HS-27A (cell line): ENCODE measurements around the gene SORCS2.

Experiments
- DNase-seq: peaks from one replicate; pipeline ENCODE4 v3.0.0-alpha.2; 2012; ENCODE audit warnings: low read depth, missing footprints

SORCS2 gene

DNA sequence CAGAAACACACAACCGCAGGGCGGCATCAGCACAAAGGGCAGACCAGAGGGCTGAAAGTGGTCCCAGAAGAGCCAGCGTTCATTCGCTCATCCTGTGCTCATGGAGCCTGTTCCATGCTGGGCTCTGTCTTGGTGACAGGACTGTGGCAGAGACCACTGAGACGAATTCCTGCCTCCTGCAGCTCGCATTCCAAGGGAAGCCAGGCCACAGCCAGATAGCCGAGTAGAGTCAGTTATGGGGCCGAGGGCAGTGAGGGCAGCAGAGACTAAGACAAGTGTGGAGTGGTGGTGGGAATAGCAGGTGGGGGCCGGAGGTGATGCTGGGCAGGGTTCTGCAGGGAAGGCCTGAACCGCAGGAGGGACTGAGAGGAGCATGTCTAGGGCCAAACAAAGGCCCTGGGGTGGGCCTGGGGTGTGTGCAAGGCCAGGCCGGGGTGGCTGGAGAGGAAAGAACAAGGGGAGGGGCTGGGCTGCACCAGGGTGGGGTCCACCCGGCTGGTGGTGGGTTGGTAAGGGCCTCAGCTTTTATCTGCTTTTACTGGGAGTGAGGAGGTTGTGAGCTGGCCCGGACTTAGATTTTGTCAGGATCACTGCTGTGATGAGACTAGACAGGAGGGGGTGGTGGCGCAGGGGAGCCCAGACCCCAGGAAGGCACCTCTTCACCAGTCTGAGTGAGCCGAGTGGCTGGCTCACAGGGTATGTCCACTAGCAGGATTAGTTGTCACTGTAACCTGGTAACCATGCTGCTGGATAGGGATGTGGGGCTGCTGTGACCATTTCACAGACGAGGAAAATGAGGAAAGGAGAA is 236.1 kb downstream of the SORCS2 start:
- DNase-seq = no peak

GRCh38 chr4:7429069-7429416 is 236.7 kb downstream of the SORCS2 start:
- DNase-seq = no peak

- DNase-seq = no peak
Measured at GRCh38 chr4:7429601-7430078, 237.3 kb downstream of the SORCS2 start.

GRCh38 chr4:7430368-7430964 is 238.1 kb downstream of the SORCS2 start:
- DNase-seq = no peak

DNA sequence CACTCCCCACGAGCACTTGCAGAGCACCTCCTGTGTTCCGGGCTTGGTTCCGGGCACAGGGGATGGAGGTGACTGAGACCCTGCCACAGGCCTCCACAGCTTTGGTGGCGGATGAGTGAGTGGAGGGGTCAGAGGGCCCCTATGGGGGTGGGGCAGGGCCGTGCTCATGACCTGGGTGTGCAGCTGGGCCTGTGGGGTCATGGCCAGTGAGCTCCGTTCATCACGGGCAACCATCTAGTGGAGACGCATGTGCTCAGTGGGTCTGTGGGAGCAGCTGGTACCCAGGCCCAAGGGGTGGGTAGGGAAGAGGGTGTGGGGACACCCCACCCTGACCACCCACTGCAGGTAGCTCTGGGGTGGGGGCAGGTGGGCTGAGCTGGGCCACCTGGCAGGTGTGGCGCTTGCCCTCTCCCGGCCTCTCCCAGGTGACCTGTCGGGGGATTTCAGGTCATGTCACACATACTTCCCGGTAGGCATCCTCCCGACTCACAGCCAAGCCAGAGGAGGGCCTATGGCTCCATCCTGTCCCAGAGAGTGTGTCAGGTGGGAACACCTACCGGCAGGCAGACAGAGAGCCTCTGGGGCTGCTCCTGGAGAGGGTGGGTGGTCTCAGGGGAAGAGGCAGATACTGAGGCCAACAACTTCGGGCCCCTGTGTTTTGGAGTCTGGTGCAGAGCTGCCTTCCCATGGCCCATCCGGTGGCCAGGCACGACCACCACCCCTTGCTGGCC is 238.8 kb downstream of the SORCS2 start:
- no peak for DNase-seq

GRCh38 chr4:7431696-7432530 is 239.6 kb downstream of the SORCS2 start:
- no peak for DNase-seq

- no peak for DNase-seq
Measured at GRCh38 chr4:7432531-7433375, 240.4 kb downstream of the SORCS2 start.

DNA sequence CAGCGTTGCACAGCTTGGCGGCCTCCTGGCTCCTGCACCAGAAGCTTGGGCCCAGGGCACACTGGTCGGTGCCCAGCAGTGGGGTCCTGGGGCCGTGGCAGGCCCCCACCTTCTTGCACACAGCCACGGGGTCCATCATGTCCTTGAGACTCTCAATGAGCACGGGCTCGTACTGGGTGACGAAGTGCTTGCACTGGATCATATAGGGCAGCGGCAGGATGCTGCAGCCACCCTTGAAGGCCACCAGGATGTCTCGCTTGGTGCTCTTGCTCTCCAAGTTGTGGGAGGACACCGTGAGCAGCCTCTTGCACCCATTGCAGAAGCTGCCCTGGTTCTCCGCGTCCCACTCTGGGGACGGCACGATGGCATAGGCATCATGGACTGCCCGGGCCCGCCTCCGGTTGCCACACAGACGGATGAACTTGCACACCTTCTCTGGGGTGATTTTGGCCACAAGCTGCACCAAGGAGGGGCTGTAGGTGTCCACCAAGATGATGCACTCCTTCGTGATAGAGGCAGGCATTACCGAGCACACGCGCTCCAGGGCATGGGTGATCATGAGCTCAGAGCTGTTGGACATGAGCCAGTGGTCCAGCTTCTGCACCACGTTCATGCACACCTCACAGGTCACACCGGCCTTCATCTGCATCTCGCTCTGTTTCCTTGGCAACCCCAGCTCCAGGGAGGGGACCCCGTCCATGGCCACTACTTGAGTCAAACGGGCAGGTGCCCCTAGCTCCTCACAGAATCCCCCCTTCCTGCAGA is 241.2 kb downstream of the SORCS2 start:
- no peak for DNase-seq

GRCh38 chr4:7434141-7434765 is 241.9 kb downstream of the SORCS2 start:
- no peak for DNase-seq

DNA sequence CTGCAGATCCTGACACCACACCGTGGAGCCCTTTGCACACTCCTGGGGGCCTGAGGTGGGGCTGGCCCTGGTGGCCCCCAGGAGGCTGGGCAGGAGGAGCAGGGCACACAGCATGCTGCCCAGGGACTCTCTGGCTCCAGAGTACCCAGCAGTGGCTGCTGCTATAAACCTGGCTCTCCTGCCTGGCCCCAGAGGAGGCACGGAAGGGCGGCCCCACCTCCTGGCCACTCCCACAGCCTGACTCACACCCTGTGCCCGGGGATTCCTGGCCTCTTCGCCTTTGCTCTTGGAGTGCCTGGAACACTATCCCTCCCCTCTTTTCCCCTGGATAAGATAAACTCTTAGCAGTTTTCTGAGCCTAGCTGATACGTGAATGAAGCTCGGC is 242.4 kb downstream of the SORCS2 start, which contains the start of gene PSAPL1:
Gene PSAPL1 (minus strand): TSS at position 165 of the 385 bp plus-strand sequence. CDS start 51 bp downstream, at position 114.
- no peak for DNase-seq

DNA sequence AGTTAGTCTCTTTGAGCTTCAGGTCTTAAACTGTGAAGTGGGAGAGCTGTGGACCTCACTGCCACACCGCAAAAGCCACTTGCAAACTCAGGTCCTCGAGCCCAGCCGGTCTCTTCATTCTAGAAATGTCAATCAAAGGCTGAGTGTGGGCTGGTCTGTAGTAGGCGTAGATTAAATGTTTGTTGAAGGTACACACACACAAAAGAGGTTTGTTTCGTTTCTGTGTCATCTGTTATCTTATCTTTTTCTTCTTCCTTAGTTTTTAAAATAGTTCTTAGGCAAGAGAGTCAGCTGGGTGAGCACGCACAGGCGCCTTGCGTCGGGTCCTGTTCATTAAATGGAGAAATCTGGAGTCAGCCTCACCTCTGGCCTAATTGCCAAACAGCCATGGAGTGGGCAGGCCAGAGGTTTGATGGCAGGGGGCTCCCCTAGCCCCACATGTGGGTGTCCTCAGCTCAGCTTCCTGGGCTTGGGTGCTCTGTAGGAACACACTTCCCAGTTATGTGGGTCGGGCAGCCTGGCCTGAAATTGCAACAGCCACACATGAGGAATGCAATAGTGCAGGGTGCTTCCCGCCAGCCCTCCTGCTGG is 243.2 kb downstream of the SORCS2 start:
- DNase-seq = no peak

- no peak for DNase-seq
Measured at GRCh38 chr4:7436256-7436655, 243.9 kb downstream of the SORCS2 start.

DNA sequence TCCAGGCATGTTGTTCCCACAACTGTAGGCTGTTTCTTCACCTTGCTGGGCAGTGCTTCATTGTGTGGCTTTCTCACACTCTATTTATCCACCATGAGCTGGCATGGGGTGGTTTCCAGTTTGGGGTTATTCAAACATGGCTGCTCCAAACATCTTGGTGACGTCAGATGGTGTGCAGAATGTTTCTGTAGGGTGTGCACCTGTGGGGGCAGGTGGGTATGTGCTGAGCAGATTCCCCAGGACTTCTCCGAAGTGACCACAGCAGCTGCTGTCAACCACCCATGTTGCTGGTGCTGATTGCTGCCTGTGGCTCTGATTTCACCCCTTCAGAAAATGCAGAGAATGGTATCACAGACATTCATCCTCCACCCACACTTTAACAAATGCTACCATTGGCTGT is 247.4 kb downstream of the SORCS2 start:
- DNase-seq = no peak

DNA sequence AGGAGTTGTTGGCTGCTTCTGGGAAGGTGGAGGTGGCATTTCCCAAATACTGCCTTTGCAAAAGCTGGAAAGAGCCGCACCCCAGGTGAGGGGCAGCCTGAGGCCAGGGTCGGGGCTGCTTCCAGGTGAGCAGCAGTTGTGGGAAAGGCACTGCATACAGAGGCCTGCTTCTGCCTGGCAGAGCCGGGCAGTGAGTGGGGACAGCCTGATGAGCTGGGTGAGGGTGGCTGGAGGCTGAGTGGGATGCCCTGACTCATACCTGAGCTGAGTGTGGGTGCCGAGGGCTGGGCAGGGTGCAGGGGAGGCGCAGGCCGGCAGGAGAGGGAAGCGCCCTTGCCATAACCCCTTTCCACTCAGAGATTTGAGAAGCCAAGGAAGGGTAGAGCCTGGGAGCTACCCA is 248.9 kb downstream of the SORCS2 start:
- DNase-seq = no peak

DNA sequence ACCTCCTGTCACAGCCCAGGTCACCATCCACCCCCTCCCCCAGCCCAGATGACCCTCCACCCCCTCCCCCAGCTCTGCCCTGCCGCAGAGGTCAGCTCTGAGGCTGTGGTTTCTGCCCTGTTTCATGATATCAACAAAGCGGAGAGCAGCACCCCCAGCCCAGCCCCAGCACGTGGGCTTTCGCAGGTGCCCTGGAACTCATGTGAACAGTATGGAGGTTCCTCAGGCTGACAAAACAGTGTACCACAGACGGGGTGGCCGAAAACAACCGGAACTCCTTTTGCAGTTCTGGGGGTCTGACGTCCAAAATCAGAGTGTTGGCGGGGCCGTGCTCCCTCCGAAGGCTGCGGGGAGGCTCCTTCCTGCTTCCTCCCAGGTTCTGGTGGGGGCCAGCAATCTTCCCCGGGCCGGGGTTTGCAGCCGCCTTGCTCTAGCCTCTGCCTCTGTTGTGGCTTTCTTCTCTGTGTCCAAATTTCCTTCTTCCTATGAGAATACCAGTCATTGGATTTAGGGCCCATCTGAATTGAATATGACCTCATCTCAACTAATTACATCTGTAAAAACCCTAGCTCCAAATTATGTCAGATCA is 250.3 kb downstream of the SORCS2 start:
- DNase-seq = no peak

DNA sequence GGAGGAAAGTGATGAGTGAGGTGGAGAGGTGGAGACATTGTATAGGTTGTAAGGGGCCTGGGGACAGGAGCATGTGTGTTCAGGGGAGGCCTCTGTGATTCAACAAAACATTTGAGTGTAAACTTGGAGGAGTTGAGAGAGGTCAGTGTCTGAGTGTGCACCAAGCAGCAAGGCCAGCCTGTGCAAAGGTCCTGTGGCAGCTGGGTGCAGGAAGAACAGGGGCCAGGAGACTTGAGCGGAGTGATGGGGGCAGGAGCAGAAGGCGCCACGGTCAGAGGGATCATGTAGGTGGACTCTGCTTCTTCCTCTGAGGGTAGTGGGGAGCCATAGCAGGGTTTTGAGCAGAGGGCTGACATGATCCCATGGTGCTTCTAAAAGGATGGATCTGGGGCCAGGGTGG is 252.0 kb downstream of the SORCS2 start:
- DNase-seq = no peak

- no peak for DNase-seq
Measured at GRCh38 chr4:7444731-7445130, 252.4 kb downstream of the SORCS2 start.

- DNase-seq = no peak
Measured at GRCh38 chr4:7447236-7447635, 254.9 kb downstream of the SORCS2 start.

DNA sequence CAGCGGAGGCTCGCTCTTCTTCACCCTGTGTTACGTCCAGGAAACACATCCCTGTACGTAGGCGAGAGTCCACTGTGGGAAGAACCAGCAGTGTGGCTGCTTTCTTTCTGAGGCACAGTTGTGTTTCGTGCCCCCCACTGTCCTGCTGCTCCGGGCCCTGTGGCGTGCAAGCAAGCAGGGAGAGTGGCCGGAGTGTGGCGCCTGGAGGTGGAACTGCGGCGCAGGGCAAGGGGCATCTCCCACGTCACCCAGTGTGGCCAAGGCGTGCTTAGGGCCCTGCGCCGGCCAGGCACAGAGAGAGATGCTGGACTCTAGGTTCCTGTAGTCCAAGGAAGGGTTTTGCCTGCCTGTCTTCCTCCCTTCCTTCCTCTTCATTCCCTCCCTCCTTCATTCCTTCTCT is 255.7 kb downstream of the SORCS2 start:
- no peak for DNase-seq
